ENCODE data around the gene TLX3.

GRCh38 chr5:171314728-171315385 lies 5.8 kb downstream of the TLX3 start:
- TF ChIP-seq CTCF (IDR thresholded peaks at IDR 0.05) (no peak), POLR2A (IDR thresholded peaks at IDR 0.05) (no peak)
